HG03378 (cell line): ENCODE results near the gene CASQ2.
A peak's percentile ranks its signal among the peaks of the same experiment; 100 is the strongest.

ENCODE experiments used
- ATAC-seq: cut with Tn5 transposase; IDR thresholded peaks from one replicate; pipeline ENCODE4 v1.9.1; 2021; ENCODE audit warnings: mild to moderate bottlenecking, moderate library complexity; ENCODE audit not compliant: unreplicated experiment

The CASQ2 gene

DNA sequence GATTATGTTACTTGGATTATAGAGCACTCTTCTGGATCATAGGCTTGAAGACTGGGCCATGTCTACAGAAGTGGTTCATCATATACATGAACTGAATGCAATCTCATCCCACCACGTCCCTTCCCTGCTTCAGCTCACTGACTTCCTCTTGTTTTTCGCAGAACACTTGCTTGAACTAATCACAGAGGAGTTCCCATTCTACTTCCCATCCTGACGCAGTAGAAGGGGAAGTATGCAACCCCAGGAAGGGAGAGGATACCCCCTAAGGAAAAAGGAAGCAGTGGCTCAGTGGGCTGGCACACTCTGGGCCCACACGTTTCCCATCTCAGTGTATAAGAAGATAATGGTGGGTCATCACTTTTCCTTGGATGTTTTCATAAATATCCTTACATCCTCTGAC lies 36.2 kb downstream of the CASQ2 start:
- ATAC-seq: no peak

DNA sequence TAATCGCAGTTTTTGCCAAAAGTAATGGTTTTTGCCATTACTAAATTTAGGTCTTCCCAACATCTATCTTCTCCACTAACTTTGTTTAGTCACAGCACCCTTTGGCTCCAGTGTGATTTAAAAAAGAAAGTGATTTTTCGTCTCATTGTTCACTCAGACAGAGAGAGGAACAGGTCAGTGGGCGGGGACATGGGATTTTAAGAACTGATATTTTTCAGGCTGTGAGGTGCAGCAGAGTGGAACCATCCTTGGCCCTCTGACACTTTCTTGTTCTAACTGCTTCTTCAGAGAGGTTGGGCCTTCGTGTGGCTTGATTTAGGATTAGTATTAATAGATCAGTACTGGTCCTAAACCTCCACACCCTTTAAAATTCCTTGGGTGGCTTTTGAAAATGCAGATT lies 38.8 kb downstream of the CASQ2 start:
- peak; percentile 96 for ATAC-seq

DNA sequence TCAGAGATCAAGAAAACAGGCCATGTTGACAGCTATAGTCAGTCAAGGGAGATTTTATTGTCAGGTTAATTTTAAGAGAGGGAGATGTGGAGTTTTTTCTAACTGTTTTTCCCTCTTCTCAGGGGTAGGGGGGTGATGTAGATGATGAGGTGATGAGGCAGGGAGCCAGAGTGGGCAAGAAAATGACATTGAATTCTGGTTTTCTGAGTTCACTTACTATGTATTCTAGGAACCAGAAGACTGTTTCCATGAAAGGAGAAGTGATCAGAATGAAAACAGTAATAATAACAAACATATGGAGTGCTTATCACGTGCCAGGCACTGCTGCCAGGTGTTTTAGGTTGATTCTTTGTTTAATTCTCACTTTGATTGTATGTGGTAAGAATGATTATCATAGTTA lies 40.2 kb downstream of the CASQ2 start:
- ATAC-seq: no peak

DNA sequence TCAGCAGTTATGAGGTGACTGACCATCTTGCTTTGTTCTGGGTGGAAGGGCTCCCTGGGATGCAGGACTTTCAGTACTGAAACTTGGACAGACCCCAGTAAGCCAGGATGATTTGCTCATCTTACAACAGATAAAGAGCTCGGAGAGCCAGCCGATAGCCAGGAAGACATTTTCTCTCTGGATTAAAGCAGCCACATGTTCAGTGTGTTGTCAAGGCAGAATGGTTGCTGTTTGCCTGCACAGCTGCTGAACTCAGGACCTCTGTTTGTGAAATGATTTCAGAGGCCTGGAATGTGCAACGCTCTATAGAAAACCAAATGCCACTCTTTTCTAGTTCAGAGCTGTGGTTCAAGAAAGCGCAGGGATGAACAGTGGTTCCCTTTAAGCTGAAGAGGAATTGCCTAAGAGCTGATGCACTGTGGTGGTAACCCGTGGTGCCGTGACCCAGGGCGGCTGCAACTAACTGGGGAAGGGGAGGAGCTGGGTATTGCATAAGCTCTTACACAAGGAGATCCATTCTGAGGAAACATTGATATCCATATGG lies 40.7 kb downstream of the CASQ2 start:
- ATAC-seq: no peak

DNA sequence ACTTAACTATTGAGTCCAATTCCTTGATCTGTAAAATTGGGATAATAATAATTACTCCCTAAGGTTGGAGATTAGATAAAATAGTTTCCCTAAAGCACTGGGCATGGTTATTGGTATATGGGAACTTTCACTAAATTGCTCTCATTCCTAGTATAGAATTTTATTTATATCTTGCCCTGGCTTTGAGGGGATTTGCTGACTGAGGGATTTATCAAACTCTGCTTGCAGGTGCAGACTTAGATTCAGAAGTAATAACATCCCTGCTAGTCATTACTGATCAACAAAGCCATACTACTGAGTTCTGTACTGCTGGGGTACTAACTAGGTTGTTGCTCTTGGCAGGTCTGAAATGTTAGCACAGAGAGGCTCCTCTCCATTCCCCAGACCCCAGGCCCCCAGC lies 41.9 kb downstream of the CASQ2 start:
- no peak for ATAC-seq

DNA sequence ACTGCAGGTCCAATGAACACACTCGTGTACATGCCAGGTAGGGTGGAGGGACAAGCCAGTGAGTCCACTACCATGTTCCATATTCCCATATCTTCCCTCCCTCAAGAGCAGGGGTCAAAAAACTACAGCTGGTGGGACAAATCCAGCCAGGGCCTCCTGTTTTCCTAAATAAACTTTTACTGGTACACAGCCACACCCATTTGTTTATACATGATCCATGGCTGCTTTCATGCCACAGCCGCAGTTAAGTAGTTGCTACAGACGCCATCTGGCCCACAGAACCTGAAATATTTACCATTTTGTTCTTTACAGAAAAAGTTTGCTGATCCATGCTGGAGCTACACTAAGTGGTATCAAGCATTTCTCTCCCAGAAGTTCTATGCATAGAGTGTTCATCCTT lies 42.4 kb downstream of the CASQ2 start:
- no peak for ATAC-seq

DNA sequence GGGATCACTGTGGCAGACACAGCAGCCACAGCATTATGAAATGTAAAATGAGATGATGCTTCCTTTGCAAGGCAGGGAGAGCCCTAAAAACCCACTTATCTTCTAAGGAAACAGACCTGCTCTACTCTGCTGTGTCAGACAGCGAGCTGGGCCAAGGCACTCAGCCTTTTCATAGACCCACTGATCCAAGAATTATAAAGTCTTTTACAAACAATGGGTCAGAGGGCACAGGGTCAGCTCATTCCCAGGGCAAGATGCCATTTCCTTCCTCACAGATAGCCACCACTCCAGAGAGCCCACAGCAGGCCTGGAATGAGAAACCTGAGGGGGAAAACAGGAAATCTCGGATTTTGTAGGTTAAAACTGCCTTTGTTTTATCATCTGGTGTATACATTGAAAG lies 42.9 kb downstream of the CASQ2 start:
- no peak for ATAC-seq

DNA sequence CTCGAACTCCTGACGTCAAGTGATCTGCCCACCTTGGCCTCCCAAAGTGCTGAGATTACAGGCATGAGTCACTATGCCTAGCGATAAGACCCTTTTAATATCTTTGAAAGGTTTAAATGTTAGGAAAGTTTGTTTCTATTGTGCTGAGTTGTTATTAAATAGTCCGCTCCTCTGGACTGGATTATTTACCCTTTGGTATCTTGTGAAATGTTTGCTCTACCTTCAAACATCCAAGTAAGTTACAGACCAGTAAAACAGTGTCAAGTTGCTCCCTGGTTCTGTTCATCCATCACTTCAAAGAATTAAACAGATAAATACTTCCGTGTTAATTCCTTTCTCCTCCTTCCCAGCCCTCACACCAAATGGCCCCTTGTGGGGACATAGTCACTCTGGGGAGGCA lies 44.8 kb downstream of the CASQ2 start:
- ATAC-seq: no peak

DNA sequence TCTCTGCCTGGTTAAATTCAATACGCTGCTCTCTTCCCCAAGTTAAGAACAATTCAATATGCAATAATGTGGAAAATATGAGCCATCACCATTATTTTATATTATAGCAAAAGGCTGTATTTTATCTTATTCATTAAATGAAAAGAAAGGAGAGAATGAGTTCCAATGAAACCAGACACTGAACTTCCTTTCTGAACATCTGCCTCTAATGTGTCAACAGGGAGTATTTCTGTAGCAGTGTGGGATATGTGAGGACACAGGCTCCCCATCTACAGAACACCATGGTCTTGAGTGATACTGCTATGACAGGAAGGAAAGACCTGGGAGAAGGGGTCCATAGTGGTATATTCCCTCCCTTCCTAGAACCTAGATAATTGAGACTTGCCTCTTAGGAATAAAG lies 46.3 kb downstream of the CASQ2 start:
- no peak for ATAC-seq

DNA sequence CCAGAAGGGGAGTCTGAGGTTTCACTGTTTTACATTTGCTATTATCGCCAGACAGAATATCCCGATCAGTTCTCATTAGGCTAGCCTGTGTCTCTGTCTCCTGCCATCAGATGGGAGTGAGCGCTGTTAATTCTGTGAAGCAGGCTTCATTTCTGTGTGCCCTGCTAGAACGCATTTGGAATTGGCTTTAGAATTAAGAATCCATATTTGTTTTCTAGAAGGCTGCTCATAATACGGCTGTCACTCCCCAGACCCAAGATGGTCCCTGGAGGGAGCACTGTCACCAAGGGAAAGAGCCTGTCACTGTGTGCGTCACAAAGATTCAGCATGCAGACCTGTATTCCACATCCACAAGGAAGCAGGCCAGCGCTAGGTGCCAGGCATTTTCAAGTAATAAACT lies 49.2 kb downstream of the CASQ2 start:
- no peak for ATAC-seq

DNA sequence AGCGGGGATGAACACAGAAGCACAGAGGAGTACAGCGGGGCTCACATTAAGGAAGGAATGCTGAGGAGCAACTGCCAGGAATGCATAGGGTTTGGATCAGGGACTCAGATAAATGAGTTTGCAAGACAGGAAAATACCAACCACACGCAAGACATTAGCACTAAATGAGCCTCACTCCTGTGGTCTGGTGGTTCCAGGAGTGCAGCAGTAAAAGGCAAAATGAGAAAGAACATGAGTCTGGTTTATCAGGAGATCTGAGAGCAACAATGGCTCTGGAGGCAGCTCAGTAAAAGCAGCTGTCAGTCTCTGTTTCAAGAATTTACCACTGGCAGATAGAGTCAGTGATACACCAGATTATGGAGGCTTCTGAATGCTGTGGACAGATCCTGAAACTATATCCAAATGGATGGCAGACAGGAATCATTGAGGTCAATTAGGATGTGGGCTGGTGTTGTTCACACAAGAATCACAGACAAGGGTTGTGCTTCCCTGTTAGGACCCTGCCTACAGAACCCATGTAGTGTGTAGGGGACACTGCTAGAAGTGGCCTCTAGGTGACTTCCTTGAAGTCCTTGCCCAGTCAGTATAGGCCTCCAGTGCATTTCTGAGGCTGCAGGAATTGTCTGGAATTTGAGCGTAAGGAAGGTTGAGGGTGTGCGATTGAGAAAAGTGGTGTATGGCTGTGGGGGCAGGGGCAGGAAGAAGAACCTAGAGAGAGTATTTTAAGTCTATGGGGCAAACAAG lies 50.3 kb downstream of the CASQ2 start:
- ATAC-seq: no peak

DNA sequence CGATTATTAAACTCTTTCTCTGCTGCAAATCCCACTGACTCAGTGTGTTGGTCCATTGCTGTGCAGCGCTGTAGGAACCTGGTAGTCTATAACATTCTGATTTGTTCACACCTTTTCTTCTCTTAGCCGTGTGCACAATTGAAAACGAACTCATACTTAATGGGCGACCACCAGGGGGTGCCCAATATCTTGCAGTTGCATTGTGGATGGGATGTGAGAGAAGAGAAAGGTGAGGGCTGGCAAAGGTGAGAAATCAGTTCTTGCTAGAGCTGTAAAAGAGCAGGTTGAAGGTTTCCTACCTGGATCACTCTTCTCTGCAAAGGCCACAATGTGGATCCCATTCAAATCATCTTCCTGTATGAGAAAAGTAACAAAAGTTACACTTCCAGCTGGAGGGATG lies 51.0 kb downstream of the CASQ2 start:
- ATAC-seq: no peak

DNA sequence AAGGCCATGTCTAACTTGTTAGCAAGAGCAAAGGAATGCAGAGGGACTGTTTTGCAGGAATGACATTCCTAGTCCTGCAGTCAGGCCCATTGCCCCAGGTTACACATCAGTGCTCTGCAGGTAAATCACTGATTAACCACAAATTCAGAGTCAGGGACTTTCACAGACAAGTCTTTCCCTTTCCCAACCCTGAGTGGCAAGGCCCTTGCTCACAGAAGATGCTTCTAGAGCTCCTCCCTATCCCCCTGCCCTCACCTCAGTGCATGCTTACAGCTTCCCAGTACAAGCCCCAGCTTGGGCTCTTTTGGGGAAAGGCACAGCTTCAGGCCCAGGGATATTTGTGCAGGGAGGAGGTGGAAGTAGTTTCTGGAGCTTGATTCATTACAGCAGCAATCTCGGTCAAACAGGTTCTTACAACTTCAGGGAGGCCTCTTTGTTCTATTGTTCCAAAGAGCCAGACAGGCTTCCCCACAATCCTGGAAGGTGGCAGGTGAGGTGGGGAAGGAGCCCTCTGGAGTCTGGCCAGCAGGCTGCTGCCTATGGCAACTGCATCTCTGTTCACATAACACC lies 53.9 kb downstream of the CASQ2 start:
- ATAC-seq: no peak

DNA sequence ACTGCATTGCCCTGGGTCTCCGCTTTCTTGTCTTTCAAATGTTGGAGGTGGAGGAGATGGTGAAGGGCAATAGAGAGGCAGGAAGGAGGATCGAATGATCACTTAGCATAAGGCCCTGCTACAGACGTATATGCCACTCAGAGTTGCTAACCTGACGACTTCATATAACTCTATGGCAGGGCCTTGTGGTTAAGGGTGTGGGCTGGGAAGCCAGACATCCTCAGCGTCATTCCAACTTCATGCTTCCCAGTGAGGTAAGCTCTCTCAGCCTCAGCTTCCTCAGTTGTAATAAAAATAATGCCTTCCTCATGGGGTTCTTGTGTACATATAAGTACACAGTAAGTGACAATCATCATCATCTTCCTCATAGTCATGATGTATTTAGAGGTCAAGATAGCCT lies 54.6 kb downstream of the CASQ2 start:
- no peak for ATAC-seq

DNA sequence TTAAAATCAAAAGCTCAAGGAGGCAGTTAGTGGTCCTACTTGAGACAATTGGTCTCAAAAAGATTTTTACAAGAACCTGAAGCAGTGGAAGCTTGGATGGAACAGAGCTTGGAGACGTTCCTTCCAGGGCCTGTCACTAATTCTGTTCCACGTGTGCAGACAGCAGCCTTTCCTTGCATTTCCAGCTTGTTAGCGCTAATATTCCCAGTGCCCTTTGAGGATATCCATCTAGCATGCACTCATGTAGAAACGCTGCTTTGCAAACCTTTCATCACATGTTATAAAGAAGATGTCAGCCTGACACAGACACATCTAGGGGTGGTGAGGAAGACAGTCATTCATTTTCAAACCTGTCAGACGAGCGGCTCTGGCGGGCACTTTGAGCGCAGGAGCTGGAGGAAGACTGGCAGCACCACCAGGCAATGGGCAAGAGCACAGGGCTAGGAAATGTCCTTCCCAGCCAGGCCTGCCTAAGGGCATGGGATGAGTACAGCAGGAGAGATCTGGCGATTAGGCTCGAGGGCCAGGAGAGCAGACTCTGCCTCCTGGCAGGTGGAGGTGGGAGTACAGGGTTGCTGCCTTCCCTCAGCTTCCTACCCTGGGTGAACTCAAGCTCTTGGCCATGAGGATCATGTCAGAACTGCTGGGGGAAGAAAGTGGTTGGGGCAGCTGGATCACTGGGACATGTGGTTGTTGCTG lies 55.5 kb downstream of the CASQ2 start:
- ATAC-seq: no peak

DNA sequence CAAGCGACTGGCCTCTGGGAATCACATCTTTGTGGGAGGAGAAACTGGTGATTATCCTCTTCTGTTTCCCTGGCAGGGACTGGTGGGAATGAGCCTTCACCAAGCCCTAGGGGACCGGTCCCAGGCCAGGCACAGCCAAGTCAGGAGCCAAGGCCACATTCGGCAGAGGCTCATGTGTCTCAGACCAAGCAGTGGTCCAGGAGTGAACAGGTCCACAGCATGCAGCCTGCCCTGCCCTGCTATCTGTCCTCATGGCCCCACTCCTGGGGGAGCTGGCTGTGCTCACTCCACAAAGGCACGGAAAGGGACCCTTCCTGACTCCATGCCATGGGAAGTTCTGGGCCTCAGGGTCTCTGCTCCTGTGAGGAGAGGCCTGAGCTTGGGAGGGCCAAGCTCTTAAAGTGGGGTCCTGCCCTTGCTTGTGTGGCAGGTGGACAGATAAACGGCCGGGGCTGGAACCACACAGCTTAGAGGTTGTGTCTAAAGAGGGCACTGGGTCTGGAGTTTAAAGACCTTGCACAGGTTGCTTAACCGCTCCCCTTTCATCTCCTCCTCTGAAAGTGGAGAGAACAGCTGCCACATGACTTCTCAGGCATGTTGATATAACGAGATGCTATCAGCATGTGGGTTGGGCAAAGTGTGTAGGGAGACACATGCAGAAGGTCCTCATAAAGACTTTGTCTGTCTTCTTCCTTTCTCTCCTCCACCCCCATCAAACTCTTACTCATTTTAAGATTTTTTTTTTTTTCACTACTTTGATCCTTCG lies 57.5 kb downstream of the CASQ2 start:
- no peak for ATAC-seq

DNA sequence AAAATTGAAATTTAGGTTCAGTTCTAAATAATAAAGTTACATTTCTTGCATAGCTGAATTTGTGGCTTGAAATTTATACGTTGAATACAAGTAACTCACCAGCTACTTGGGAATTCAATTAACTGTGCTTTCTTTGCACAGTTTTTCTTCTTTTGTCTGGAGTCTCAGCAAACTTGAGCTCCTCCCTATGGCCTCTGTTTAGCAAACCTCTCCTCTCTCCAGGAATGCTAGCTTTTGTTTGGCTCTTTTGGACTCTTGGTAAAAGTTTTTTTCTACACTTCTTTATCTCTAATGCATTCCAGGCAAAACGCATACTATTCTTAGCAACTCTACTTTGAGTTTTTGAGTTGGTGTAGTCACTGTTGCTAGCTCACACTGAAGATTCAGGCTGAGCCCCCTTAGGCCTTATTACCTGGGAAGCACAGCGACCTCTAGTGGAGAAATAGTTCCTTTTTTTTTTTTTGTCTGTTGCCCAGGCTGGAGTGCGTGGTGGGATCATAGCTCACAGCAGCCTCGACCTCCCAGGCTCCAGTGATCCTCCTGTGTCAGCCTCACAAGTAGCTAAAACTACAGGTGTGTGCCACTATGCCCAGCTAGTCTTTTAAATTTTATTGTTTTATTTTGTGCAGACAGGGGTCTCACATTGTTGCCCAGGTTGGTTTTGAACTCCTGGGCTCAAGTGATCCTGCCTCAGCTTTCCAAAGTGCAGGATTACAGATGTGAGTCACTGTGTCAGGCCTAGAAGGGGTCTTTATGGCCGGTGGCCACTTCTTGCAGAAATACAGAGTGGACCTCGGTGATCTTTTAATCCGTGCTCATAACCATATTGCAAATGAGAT lies 61.7 kb downstream of the CASQ2 start:
- no peak for ATAC-seq

DNA sequence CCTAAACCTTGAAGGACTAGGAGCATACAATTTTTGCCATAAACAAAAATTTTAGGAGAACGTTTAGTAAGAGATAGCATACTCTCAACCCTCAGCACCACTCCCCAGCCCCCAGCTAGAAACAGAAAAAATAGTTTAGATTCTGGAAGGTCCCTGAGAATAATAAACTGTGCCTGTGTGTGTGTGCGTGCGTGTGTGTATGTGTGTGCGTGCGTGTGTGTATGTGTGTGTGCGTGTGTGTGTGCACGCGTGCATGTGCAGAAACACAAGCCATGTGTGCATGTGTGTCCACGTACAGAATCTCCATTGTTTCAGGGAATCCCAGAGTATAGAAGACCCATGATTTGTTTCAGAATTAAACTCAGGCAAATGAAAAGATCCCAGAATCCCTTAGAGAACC lies 62.6 kb downstream of the CASQ2 start:
- ATAC-seq: no peak

DNA sequence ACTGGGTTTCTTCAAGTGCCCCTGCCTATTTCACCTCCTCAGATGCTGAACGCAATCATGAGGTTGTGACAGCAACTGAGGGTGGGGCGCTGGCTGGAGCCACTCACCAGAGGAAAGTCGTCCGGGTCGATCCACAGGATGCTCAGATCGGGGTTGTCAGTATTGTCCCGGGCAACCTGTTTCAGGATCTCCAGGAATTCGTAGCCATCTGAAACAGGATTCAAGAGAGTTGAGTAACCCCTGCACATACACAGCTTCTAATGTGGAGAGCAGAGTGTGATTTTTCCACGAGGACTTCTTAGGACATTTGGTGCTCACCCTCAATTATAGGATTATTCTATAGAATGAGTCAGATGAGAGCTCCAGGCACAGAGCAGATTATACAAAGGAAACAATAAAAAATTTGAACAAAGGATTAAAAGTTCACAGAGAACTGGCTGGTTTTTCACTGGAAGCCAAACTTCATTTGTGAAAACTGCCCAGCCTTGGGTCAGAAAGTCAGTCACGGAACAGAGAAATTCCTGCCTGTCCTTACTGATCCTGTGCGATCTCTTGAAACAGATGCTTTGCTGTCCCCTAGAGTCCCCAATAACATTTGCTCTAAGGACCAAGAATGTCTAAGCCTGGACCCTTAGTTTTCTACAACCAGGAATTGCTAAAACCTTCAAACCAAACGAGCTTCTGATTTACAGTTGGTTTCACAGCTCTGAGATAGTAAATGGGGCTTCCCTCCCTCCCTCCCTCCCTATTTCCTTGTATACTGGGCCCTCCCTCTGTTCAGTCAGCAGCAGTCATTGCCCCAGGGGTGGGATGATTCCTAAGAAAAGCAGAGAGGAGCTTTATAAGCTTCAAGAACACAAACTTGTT lies 63.2 kb downstream of the CASQ2 start:
- ATAC-seq: no peak

DNA sequence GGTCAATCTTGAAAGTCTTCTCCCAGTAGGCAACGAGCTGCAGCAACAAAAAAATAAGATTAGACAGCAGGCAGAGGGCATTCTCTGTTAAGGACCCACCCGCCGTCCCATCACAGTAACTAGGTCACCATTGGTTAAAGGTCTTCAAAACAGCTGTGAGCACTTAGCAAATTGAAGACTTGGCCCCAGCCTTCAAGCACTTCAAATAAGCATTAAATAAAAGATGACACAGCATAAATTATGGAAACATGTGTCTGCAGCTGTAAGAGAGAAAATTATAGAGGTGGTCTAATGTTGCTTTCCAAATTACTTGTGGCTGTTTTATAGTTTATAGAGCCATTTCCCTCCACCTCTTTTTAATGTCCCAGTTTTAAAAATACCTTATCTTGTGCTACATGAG lies 65.6 kb downstream of the CASQ2 start:
- ATAC-seq: no peak
